ENCODE measurements around the gene CCDC102A.
"Not testable (repeated sequence)": the region's sequence is repeated elsewhere in the genome, so short reads cannot be mapped to it uniquely, and the experiment has no call there.

The CCDC102A gene

DNA sequence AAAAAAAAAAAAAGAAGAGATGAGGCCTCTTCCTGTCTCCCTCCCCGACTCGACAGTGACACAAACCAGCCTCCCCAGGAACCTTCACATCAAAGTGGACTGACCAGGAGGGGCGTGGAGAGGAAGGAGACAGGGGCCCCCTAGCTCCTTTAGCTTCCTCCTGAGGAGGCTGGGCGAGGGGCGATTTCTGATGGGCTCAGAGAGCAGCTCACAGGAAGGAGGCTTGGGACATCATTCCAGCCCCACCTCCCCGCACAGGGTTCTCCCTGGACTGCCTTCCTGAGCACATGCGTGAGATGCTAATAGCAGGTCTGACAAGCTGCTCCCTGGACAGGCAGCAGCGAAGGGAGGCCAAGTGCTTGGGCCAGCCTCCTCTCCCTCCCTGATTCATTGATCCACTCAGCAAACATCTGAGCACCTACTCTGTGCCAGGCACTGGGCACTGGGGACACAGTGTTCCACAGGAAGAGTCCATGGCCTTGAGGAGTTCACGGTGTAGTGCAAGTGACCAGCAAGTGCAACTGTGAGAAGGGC is 35.7 kb downstream of the CCDC102A start:
- no peak for DNase-seq (ENCODE audit: low read depth)

GRCh38 chr16:57499941-57500340 is 36.4 kb downstream of the CCDC102A start:
- not testable (repeated sequence) for DNase-seq (ENCODE audit: low read depth)

DNA sequence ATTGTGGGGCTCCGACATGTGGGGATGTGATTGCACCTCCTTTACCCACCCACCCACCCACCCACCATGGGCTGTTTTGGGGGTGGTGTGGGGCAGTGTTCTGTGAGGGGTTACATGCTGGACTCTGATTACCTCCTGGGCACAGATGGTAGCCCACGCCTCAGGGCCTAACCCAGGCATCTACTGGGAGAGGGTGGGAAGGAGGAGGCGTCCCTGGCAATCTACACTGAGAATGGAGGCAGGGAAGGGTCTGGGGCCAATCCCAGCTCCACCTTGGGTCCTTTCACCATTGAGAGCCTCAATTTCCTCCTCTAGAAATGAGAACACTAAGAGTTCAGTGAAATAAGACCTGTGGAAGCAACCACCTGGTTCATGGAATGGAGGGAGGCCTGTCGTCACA is 38.3 kb downstream of the CCDC102A start:
- DNase-seq (ENCODE audit: low read depth) = no peak

DNA sequence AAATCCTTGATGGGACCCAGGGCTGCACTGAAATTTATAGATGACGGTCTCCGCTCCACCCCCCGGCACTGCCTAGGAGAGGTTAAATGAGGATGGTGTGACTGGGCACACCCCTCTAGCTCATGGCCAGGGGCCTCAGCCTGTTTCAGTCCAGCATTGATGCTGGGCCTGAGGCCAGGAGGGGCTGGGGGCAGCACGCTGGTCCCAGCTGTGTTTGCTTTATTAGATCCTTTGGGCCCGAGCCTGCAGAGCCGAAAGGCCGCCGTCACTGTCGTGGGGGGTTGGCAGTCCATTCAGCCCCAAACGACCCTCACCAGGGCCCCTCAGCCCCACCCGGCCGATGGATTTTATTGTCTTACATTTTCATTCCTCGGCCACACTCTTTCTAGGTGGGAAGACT is 39.2 kb downstream of the CCDC102A start:
- no peak for DNase-seq (ENCODE audit: low read depth)

GRCh38 chr16:57493767-57494166 is 42.6 kb downstream of the CCDC102A start:
- no peak for DNase-seq (ENCODE audit: low read depth)

- DNase-seq (ENCODE audit: low read depth) = no peak
Observed at GRCh38 chr16:57489229-57489628, 47.1 kb downstream of the CCDC102A start.

DNA sequence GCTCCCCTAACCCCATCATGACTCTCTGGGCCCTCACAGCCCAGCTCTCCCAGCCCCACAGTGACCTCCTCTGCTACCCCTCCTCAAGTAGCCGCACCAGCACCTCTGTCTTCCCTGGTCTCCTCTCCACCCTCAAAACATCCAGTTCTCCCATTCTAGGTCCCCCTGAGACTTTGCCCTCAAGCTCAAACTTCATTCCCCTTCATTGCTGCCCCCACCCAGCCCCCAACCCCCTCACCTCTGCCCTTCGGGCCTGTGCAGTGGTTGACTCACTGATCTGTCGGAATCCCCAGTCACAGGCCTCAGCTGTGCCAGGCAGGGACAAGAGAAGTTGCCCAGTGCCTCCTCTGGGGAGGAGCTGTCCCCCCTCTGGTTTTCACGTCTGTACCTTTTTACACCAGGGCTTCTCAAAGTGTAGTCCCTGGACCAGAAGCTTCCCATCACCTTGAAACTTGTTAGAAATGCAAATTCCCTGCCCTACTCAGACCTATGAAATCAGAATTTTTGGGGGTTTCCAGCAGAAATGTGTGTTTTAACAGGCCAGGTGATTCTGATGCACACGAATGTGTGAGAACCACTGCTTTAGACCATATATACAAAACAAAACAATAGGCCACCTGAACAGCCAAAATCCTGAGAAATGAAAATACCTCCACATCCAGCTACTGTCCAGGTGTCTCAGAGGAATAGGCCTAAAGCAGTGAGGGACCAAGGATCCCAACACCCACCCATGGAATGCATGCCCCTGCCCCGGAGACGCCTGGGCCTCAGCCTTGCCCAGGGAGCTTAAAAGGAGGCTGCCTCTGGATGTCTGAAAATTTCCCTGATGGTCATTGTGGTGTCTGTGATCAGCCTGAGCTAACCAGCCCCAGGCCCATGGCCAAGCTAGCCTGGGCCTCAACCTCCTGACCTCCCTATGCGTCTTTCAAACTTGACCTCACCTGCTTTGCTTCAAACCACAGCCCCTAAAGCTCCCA is 49.2 kb downstream of the CCDC102A start:
- DNase-seq (ENCODE audit: low read depth) = no peak

DNA sequence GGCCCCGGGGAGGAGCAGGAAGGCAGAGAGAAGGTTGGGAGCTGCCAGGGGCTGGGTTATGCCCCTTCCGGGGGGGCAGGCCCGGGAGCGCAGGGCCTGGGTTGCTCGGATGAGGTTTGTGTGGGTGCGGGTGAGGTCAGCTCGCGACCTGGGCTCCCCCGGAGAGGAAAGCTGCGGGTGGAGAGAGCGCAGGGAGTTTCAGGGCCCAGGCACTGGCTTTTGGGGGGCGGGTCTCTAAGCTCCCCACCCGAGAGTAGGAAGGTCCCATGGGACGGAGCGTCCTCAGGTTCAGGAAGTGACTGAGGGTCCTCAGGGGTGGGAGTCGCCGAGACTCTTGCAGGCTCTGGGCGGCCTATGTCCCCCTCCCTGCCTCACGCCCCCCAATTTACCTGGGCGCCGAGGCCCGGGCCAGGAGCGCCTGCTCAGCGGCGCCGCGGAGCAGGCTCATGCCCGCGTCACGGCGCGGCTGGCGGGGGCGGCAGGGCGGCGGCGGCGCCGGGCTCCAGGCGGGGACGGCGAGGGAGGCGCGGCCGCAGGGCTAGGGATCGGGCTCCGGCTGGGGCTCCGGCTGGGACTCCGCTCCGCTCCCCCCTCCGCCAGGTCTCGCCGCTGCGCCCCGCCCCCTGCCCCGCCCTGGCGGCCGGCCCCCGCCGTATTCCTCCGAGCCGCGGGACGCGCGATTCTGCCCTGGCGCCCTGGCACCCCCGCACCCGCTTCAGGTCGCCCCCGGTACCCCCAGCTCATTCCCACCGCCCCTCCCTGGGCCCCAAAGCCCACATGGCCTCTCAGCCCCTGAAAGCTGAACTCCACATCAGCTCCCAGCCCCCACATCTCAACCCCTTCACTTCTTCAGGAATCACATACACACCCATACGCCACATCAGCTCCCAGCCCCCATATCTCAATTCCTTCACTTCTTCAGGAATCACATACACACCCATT is 50.2 kb downstream of the CCDC102A start, which contains the start of gene DOK4:
DOK4 (minus strand) TSS at position 578 of the 942 bp plus-strand sequence. CDS start 6,986 bp downstream, outside the sequence.
- peak; percentile 73 for DNase-seq (ENCODE audit: low read depth)

DNA sequence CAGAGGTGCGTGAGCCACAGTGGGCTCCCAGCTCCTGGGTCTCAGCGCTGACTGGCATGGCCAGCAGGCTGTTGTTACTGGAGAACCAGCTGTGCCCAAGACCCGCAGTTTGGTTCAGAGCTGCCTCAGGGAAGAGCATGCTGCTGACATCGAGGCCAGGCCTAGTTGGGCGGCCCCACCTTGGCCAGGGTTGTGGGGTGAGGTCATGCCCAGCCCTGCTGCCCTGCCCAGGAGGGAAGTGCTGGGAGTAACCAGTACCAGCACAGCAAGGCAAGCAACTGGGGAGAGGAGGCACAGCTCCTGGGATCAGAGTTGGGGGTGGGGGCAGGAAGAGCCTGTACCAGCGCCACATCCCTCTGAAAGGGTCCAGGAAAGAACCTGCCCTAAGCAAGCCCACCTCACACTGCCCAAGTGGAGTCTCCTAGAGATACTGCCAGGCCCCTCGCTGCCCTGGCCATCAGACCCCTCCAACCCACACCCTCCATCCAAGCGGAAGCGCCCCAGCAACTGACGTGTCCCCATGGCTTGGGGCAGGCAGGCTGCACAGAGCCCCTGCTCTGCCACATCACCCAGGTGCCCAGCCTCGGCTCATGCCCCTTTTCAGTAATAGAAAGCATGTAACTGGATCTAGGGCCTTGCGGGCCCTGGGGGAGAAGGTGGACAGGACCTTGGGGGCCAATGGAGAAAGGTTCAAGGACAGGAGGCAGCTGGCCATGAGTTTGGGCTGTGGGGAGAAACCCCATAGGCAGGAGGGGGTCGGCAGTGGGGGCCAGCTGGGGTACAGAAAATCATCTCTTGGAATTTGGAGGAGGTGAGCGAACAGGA is 51.1 kb downstream of the CCDC102A start:
- no peak for DNase-seq (ENCODE audit: low read depth)

DNA sequence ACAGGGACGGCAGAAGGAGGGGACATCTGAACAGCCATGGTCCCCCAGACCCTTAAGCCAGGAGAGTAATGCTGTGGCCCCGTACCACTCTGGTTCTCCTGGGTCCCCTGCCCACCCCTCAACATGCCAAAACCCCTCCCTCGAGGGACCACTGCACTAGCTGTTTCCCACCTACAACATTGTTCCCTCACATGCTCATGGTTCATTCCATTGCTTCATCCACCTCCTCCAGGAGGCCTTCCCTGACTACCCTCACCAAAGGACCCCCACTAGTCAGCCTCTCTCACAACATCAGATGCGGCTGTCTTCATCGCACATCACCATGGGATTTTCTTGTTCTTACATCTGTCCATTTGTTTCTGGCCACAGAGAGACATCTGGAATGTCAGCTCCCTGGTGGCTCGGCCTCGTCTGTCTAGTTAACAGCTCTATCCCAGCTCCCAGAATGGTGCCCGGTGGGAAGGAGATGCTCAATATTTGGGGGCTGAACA is 51.8 kb downstream of the CCDC102A start:
- no peak for DNase-seq (ENCODE audit: low read depth)

DNA sequence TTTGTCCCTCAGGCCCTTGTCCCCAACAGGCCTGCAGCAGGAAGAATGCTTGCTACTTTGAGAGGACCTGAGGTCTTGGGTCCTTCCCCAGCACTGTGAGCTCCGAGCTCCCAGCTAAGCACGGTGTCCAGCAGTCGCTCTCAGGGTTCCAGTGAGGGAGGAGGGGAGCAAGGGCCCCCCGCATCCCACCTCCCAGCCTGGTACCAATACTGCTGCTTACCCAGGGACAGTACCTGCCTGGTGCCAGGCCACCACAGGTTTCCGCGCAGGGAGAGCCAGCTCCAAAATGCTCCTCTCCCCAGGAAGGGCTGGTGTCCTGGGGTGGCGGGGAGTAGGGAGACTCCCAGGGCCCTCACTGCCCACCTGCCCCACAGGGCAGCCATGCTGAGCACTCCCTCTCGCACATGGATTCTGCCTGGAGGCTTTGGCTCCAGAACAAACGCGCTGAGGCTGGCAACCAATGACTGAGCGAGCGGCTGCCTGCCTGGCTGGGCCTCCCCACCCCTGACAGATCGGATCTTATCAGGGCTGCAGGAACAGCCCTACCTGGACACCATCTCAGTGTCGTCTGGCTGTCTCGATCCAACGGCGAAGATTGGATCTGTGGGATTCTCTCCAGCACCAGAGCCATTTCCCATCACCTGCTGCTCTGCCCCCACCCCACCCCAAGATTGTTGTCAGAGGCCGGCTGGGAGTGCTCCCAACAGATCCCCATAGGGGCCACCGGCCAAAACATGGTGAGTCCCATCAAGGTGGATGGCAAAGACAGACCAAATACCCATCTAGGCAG is 52.5 kb downstream of the CCDC102A start:
- DNase-seq (ENCODE audit: low read depth) = no peak

DNA sequence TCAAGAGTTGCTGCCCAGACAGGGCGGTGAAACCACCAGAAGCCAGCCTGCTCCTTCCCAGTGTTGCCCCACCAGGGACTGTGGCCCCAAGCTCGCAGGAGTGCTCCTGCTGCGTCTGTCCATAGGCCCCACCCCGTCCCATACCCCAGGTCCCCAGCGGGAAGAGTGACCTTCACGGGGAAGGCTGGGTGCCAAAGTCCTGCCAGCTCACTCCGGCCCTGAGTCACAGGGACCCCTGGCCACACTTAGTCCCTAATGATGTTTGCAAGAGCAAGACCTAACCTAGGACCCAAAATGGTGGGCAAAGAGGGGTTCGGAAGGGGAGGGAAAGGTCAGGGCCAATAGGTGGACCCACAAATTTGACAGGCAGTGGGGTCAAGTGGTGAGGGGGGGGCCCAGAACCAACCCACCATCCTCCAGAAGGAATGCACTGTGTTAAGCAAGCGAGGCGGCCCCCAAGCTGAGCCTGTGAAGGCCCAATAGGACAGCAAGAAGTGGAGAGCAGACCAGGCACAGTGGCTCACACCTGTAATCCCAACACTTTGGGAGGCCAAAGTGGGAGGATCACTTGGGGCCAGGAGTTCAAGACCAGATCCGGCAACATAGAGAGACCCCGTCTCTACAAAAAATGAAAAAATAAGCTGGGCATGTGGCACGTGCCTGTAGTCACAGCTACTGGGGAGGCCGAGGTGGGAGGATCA is 53.4 kb downstream of the CCDC102A start:
- no peak for DNase-seq (ENCODE audit: low read depth)

DNA sequence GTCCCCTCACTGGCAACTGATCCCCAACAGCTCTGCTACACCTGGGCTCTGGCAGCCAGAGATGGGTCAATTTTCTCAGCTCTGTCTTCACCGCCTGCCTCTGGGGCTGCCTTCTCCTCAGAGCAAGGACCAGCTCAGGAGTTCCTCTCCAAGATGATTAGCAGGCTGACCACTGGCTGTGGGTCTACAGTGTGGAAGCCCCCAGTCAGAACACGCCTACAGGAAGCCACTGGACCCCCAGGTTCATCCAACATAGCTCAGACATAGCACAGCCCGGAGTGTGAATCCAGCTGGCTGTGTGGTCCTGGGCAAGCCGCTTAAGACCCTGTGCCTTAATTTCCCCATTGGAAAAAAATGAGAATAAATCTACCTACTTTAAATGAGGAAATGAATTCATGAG is 55.0 kb downstream of the CCDC102A start:
- no peak for DNase-seq (ENCODE audit: low read depth)

DNA sequence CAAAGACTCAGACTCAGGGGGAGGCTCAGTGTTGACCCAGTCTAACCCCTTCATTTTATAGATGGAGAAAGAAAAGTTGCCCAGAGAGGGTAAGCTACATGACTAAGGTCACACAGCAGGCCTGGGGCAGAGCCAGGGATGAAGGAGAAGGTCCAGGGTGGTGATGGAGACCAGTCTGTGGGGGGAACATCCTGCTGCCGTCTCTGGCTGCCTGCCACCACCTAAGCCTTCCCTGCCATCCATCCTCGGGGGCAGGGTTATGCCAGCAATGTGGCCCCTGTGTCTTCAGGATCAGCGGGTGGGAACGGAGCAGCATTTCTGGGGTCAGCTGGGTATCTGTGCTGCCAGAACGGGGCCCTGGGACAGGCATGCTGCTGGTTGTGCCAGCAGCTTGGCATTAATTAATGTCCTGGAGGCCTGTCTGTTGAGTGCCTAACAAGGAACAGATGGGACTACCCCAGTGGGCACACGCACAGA is 55.6 kb downstream of the CCDC102A start:
- no peak for DNase-seq (ENCODE audit: low read depth)

GRCh38 chr16:57479976-57480753 is 56.2 kb downstream of the CCDC102A start:
- no peak for DNase-seq (ENCODE audit: low read depth)

DNA sequence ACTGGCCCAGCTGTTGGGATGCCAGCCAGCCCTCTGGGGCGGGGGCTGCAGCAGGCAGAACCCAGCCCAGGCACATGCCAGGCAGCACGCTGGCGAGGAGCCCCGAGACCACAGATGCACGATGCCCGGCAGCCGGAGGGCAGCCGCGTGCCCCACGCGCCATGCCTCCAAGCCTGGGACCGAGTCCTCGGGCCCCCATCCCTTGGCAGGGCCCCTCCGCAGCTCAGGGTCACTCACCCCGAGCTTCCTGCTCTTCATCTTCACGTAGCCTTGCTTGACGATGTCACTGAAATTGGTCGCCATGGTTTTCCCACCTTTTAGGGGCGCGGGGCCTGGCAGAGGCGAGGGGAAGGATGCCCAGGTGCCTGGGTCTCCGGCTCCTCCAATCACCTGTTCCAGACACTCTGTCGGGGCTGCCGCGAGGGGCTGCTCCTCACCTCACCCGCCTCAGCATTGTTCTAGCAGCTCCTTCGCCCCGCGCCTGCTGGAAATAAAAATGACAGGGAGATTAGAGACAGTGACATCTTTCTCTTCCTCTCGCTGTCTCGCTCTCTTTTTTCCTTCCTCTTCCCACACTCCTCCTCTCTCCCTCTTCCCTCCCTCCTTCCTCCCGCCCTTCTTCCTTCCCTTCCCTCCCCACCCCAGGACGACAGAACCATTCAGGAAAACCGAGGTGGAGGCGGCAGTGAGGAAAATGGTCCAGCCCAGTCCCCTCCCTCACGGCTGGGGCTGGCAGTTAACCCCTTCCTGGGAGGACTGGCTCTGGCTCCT is 57.0 kb downstream of the CCDC102A start:
- DNase-seq (ENCODE audit: low read depth) = no peak

- DNase-seq (ENCODE audit: low read depth) = no peak
Observed at GRCh38 chr16:57478396-57479204, 57.8 kb downstream of the CCDC102A start.

All from activated T-helper 9 cell treated with anti-CD3 and anti-CD28 coated beads, Interleukin-2, amount 50 U/mL, for 16 hours (primary cell).